Measurements from ENCODE around the gene MYO7A.

The MYO7A gene

DNA sequence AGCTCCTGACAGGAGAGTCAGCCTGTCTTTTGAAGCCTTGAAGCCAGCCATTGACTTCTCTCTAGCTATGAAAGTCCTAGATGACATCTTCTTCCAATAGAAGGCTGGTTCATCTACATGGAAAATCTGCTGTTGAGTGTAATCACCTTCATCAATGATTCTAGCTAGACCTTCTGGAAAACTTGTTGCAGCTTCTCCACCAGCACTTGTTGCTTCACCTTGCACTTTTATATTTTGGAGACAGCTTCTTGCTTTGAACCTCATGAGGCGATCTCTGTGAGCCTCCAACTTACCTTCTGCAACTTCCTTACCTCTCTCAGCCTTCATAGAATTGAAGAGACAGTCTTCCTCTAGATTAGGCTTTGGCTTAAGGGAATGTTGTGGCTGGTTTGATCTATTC lies 58.3 kb downstream of the MYO7A start:
- DNase-seq (ENCODE audit: low spot score), result no peak

DNA sequence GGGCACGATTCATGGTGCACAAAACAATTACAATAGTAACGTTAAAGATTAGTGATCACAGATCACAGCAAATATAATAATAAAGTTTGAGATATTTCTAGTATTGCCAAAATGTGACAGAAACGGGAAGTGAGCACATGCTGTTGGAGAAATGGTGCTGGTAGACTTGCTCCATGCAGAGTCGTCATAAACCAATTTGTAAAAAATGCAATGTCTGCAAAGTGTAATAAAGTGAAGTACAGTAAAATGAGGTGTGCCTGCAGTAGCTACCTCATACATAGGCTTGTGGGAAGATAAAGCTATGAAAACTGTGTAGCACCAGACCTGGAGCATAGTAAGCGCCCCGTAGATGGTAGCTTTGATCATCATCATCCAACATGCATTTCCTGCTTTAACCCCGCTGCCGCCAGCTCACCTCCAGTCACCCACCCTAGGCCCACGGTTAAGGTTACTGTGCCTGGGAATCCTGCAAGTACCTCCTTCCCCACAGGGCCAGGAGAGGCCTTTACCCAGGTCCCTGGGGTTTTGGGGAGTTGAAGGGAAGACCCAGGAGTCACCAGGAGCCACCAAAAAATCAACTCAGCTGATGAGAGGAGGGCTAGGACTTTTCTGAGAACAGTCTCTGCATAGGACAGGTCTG lies 59.2 kb downstream of the MYO7A start:
- no peak for DNase-seq (ENCODE audit: low spot score)

DNA sequence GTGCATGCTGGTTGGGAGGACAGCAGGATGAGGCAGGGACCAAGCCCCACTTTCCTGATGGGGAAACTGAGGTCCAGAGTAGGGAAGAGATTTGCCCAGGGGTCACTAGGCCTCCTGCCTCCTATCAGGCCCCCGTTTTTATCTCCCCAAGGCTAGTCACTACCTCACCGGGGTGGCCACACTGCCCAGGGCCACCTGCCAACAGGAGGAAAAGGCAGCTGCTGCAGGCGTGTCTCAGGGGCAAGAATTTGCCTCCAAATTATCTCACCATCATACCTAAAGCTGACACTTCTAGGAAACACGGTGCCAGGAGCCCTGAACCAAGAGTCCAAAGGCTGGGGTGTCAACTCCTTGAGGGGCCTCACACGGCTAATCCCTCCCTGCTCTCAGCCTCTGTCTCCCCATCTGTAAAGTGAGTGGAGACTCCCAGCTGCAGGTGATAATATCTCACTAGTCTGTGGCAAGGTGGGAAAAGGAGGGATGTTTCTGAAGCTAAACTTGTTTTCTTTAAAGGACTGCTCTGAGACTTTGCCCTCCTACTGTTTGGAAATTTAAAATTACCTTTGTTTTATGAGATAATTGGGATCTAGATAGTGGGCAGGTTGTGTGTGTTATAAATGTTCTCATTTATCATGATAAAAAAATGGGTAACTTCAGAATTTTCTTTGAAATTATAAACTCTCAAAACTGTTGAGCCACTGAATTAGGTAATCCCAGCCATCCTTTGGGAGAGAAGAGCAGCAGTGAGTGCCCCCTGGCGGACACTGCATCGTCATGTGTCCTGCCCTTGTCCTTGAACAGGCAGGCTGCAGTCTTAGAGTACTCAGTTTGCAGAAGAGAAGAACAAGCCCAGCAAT lies 60.0 kb downstream of the MYO7A start:
- peak; percentile 91 for DNase-seq (ENCODE audit: low spot score)

- no peak for DNase-seq (ENCODE audit: low spot score)
Measured at GRCh38 chr11:77188633-77189491, 60.8 kb downstream of the MYO7A start.

DNA sequence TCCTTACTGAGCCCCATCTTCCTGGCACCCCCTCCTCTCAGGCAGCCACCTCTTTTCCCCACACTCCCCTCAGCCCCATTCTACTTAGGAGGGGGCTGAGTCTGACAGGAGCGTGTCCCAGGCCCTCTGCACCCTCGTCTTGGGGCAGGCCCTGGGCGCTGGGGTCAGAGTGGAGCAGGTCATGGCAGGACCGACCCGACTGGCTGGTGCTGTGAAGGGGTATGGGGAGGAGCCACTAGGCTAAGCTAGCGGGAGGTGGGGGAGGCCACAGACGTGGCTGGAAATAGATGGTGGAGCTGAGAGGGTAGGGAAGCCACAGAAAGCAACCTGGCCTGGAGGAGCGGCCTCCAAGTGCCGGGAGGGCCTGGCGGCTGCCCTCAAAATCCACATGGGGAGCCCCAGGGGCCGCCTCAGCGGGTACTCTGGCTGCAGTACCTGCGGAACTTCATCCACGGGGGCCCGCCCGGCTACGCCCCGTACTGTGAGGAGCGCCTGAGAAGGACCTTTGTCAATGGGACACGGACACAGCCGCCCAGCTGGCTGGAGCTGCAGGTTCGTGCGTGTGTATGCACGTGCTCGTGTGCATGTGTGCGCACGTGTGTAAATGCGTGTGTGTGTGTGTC lies 61.7 kb downstream of the MYO7A start:
- no peak for DNase-seq (ENCODE audit: low spot score)

DNA sequence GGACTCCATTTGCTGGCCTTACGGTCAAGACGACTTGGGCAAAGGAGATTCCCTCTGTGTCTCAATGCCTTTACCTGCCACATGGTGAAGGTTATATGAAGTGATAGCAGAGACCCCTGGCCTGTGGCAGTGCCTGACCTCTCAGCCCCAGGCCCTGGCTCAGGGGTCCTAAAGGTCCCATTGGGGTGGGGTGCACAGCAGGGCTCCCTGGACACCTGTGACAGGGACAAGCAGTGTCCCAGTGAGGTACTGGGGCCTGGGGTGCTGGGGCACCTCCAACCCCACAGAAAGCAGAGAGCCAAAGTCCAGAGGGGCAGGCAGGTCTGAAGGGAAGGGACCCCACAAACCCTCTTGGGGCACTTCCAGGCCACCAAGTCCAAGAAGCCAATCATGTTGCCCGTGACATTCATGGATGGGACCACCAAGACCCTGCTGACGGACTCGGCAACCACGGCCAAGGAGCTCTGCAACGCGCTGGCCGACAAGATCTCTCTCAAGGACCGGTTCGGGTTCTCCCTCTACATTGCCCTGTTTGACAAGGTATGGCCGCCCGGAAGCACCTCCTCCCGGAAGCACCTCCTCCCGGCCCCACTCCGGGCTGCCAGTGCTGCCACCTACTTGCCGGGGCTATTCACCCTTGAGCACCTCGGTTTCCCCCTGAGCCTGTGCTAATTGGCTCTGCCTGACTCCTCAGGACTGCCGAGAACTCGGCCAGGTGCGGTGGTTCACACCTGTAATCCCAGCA lies 62.5 kb downstream of the MYO7A start:
- DNase-seq (ENCODE audit: low spot score), result no peak

DNA sequence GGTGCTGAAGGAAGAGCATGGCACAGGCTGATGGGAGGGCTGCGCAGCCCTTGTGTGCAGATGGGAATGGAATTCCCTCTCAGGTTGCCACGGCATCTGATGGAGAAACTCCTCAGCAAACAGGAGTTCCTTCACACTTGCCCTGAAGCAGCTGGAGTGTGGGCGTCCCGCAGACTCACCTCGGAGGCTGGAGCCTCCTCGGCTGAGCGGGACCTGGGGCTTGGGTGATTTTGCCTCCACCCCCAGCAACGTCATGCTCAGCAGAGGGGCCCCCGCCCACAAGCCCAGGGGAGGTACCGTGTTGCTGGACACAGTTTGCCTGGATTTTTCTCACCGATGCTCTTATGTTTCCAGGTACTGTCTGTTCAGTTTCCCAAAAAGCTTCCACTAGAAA lies 63.4 kb downstream of the MYO7A start:
- DNase-seq (ENCODE audit: low spot score), result no peak

- peak; percentile 45 for DNase-seq (ENCODE audit: low spot score)
Measured at GRCh38 chr11:77191823-77192495, 63.9 kb downstream of the MYO7A start.

GRCh38 chr11:77193167-77193566 lies 65.1 kb downstream of the MYO7A start:
- DNase-seq (ENCODE audit: low spot score), result no peak

DNA sequence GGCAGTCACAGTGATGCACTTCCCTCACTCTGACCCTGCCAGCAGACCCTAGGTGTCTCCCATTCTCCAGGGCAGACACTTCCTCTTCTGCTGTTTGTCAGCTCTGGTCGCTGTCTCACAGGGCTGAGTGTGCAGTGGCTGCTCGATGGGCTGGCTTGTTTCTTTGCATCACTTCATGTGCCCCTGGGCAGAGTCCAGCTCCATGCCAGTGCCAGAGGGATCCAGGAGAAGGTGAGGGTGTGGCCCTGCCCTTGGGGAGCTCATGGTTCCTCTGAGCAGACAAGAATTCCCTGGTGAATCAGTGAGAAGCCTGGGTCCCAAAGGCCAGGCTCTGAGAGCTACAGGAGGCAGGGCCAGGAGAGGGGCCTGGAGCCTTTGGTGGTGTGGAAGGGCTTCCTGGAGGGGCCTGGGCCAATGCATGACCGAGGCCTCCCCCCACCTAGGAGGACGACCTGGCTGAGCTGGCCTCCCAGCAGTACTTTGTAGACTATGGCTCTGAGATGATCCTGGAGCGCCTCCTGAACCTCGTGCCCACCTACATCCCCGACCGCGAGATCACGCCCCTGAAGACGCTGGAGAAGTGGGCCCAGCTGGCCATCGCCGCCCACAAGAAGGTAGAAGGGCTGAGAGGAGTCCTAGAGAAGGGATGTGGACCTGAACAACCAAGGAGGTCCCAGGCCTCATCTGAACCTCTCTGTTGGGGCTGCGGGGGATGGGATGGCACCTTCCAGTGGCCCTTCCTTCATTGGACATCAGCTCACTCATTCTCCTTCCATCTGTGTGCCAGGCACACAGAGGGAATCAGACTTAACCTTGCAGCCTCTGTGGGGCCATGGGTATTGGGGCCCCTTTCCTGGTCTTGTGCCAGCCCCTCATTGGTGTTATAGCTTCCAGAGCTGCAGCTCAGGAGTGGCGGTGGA lies 66.1 kb downstream of the MYO7A start:
- no peak for DNase-seq (ENCODE audit: low spot score)

GRCh38 chr11:77195071-77195755 lies 67.2 kb downstream of the MYO7A start:
- no peak for DNase-seq (ENCODE audit: low spot score)

DNA sequence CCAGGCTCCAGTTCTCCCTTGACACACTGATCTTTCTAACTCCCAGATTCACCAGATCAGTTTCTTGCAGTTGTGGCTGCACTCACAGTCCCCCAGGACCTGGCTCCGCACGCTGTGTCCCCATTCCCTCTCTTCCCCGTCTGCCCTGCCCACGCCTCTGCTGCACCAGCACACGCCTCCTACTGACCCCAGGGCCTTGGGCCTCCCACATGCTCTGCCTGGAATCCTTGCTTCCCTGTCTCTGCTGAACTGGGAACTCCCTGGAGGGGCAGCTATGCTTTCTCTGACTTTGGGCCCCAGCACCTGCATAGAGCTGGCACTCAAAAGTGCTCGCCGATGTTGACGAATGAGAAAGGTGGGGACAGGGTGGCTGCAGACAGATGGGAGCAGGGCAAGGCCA lies 68.9 kb downstream of the MYO7A start:
- DNase-seq (ENCODE audit: low spot score), result no peak

- no peak for DNase-seq (ENCODE audit: low spot score)
Measured at GRCh38 chr11:77197626-77198320, 69.7 kb downstream of the MYO7A start.

- no peak for DNase-seq (ENCODE audit: low spot score)
Measured at GRCh38 chr11:77198440-77198849, 70.4 kb downstream of the MYO7A start.

GRCh38 chr11:77199137-77199745 lies 71.2 kb downstream of the MYO7A start:
- DNase-seq (ENCODE audit: low spot score), result no peak

- no peak for DNase-seq (ENCODE audit: low spot score)
Measured at GRCh38 chr11:77200351-77201268, 72.6 kb downstream of the MYO7A start.

DNA sequence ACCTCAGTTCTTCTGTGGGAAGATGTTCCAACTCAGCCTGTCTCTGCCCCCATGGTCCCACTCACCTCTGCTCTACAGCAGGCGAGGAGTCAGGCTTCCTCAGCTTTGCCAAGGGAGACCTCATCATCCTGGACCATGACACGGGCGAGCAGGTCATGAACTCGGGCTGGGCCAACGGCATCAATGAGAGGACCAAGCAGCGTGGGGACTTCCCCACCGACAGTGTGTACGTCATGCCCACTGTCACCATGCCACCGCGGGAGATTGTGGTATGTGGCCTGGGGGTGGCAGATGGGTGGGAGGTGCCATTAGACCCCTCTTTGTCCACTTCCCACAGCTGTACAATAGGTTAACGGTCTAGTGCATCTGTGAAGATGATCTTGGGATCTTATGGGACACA lies 73.3 kb downstream of the MYO7A start:
- DNase-seq (ENCODE audit: low spot score), result no peak

Measured in AG08396 (cell line).